HL-60 (cell line): Measurements from ENCODE around the gene SLC22A23.

Source experiments
- DNase-seq, 2 experiments: peaks; one replicate each; pipeline ENCODE4 v3.0.0-alpha.2; 2010 to 2020; ENCODE audit warnings: low read depth in 1 of 2, low spot score in 1 of 2
- H3K27ac ChIP-seq: fragments of 250-450 bp; sonication (Bioruptor Pico); replicated peaks from 2 replicates; pipeline ENCODE4 v1.5.1; 2020; ENCODE audit warnings: mild to moderate bottlenecking, moderate library complexity
- H3K27me3 ChIP-seq: fragments of 250-450 bp; sonication (Bioruptor Pico); 2 replicates; pipeline ENCODE4 v1.5.1; 2021; ENCODE audit warnings: mild to moderate bottlenecking, moderate library complexity; ENCODE audit not compliant: insufficient read depth, poor library complexity, severe bottlenecking
- H3K4me3 ChIP-seq: replicated peaks from 2 replicates; pipeline ENCODE4 v1.5.1; 2011; ENCODE audit warnings: mild to moderate bottlenecking, control low read depth, low read length; ENCODE audit not compliant: insufficient read depth
- GABPA ChIP-seq: IDR thresholded peaks from 2 replicates; pipeline ENCODE4 v1.6.1; 2012; ENCODE audit warnings: low read depth
- POLR2AphosphoS5 ChIP-seq: IDR thresholded peaks from 2 replicates; pipeline ENCODE4 v1.6.1; 2012; ENCODE audit warnings: low read depth
- SPI1 ChIP-seq: IDR thresholded peaks from 2 replicates; pipeline ENCODE4 v1.6.1; 2012; ENCODE audit warnings: low read depth, mild to moderate bottlenecking, borderline replicate concordance
- TF ChIP-seq, protein P1 (sequence below): IDR thresholded peaks from 2 replicates; pipeline ENCODE4 v1.6.1; 2012; ENCODE audit warnings: low read depth; ENCODE audit not compliant: insufficient replicate concordance
- TF ChIP-seq, protein P2 (sequence below): IDR thresholded peaks from one replicate; pipeline ENCODE4 v1.5.1; 2011; ENCODE audit warnings: low read length, control low read depth, inconsistent platforms; ENCODE audit not compliant: insufficient read depth

SLC22A23 gene

DNA sequence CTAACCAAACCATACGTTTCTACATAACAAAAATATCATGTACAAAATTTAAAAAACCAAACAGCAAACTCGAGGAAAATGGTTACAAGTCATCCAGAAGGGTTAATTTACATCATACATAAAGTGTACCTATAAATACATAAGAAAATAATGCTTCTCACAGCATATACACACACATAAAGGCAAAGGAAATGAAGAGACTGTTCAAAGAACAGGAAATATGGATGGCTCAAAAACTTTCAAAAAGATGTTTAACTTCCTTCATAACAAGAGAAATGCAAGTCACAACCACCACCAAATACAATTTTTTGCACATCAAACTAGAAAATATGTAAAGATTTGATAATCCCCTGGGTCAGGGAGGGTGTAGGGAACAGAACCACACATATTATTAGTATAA, 7.5 kb downstream of the SLC22A23 start:
- no peak overlapping the region for H3K4me3 ChIP-seq
- H3K27me3 ChIP-seq: peaks cover 28% of the 10 kb centered on the region
- DNase-seq: no peak
- TF ChIP-seq, protein P1, sequence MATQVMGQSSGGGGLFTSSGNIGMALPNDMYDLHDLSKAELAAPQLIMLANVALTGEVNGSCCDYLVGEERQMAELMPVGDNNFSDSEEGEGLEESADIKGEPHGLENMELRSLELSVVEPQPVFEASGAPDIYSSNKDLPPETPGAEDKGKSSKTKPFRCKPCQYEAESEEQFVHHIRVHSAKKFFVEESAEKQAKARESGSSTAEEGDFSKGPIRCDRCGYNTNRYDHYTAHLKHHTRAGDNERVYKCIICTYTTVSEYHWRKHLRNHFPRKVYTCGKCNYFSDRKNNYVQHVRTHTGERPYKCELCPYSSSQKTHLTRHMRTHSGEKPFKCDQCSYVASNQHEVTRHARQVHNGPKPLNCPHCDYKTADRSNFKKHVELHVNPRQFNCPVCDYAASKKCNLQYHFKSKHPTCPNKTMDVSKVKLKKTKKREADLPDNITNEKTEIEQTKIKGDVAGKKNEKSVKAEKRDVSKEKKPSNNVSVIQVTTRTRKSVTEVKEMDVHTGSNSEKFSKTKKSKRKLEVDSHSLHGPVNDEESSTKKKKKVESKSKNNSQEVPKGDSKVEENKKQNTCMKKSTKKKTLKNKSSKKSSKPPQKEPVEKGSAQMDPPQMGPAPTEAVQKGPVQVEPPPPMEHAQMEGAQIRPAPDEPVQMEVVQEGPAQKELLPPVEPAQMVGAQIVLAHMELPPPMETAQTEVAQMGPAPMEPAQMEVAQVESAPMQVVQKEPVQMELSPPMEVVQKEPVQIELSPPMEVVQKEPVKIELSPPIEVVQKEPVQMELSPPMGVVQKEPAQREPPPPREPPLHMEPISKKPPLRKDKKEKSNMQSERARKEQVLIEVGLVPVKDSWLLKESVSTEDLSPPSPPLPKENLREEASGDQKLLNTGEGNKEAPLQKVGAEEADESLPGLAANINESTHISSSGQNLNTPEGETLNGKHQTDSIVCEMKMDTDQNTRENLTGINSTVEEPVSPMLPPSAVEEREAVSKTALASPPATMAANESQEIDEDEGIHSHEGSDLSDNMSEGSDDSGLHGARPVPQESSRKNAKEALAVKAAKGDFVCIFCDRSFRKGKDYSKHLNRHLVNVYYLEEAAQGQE: no peak
- TF ChIP-seq, protein P2, sequence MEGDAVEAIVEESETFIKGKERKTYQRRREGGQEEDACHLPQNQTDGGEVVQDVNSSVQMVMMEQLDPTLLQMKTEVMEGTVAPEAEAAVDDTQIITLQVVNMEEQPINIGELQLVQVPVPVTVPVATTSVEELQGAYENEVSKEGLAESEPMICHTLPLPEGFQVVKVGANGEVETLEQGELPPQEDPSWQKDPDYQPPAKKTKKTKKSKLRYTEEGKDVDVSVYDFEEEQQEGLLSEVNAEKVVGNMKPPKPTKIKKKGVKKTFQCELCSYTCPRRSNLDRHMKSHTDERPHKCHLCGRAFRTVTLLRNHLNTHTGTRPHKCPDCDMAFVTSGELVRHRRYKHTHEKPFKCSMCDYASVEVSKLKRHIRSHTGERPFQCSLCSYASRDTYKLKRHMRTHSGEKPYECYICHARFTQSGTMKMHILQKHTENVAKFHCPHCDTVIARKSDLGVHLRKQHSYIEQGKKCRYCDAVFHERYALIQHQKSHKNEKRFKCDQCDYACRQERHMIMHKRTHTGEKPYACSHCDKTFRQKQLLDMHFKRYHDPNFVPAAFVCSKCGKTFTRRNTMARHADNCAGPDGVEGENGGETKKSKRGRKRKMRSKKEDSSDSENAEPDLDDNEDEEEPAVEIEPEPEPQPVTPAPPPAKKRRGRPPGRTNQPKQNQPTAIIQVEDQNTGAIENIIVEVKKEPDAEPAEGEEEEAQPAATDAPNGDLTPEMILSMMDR: no peak
- TF ChIP-seq GABPA (no peak), SPI1 (no peak), POLR2AphosphoS5 (no peak)
- H3K27ac ChIP-seq: no peak overlapping the region

DNA sequence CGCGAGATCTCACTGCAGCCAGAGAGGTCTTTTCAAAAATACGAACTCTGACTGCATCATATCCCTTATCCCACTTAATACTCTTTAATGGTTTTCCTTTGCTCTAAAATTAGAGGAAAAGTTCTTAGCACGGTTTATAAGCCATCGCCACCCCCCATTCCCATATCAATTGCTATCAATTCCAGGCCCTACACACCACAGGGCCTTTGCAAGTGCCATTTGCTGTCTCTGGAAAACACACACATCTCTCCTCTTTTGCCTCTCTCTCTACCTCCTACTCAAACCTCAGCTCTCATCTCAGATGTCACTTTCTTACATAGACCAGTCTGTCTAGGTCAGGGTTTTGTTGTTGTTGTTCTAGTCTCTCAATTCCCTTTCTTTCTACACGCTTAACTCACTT, 9.8 kb downstream of the SLC22A23 start:
- TF ChIP-seq, protein P1: no peak
- no peak for TF ChIP-seq SPI1
- TF ChIP-seq GABPA: no peak
- DNase-seq: no peak
- H3K27me3 ChIP-seq: peaks cover 15% of the 10 kb centered on the region
- no peak overlapping the region for H3K27ac ChIP-seq
- H3K4me3 ChIP-seq: no peak overlapping the region

DNA sequence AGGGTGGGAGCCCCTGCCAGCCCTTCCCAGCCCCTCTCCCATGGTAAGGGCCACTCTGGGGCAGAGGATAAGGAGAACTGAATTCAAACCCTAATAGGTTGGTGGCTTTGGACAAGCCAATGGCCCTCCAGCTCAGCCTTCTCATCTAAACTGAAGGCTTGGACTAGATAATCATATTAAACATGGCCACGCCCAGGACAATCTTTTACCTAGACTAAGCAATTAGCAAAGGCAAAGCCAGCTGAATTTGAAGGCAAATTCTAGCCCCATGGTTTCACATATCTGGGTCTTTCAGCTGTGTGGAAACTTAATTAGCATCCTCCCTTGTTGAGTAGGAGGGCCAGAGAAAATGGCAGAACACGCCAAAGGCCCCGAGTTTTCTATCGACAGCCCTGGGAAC, 10.7 kb downstream of the SLC22A23 start:
- Histone ChIP-seq H3K4me3 (no peak overlapping the region), H3K27me3 (peaks cover 11% of the 10 kb centered on the region), H3K27ac (no peak overlapping the region)
- TF ChIP-seq SPI1 (no peak), GABPA (no peak), POLR2AphosphoS5 (no peak)
- TF ChIP-seq, protein P1: no peak
- TF ChIP-seq, protein P2: no peak
- no peak for DNase-seq
